ENCODE results near the gene FAM168A.

- no peak for TF ChIP-seq POLR2A (IDR thresholded peaks at IDR 0.05)
- no peak for TF ChIP-seq CTCF (IDR thresholded peaks at IDR 0.05 in 8 of 11, conservative IDR thresholded peaks at IDR 0.05 in 3 of 11)
- TF ChIP-seq POLR2AphosphoS5 (IDR thresholded peaks at IDR 0.05): no peak
These were observed 78.6 kb downstream of the FAM168A start for GRCh38 chr11:73519266-73519665.

Data from spleen (tissue), 7 donors.